SK-N-SH (cell line): Measurements from ENCODE around the gene VCAM1. TPM values are rescaled to one million over a fixed set of nuclear protein-coding genes. Genes with fewer than 3 reads are reported as not detected.

ENCODE experiments used
- CTCF ChIA-PET: fragments of 300-600, 350-600 bp; formaldehyde crosslinking; extraction: SDS; loops from one replicate; lab custom pipeline; 2021; lab: Yijun Ruan, JAX
- POLR2A ChIA-PET: fragments of 350-600 bp; sonication (Branson Sonifier 250); formaldehyde crosslinking; extraction: SDS; loops from one replicate; lab custom pipeline; 2020; ENCODE audit warnings: antibody characterized with exemption, inconsistent platforms; lab: Yijun Ruan, JAX
- DNase-seq: peaks from one replicate; pipeline ENCODE4 v3.0.0; 2012
- H2AFZ ChIP-seq: fragments of 200-600 bp; sonication (generic); 2 replicates; pipeline ENCODE4 v1.8.1; 2016; ENCODE audit warnings: antibody characterized with exemption, mild to moderate bottlenecking, low read depth
- H3F3A ChIP-seq: fragments of 200-600 bp; sonication (generic); replicated peaks from 2 replicates; pipeline ENCODE3; 2016; ENCODE audit warnings: antibody characterized with exemption, mild to moderate bottlenecking; ENCODE audit not compliant: insufficient read depth
- H3K27ac ChIP-seq, 2 experiments: fragments of 200-500 bp in 1 of 2; fragments of 200-600 bp in 1 of 2; sonication (Bioruptor generic) in 1 of 2; sonication (generic), shearing (Covaris generic) in 1 of 2; 2 replicates each; pipeline versions ENCODE4 v1.5.1 to v1.6.1; 2014 to 2016; ENCODE audit warnings: low read depth in 2 of 2, inconsistent platforms in 1 of 2, low read length in 1 of 2, mild to moderate bottlenecking in 1 of 2, mixed read lengths in 1 of 2
- H3K27me3 ChIP-seq: fragments of 200-600 bp; sonication (generic), shearing (Covaris generic); 2 replicates; pipeline ENCODE4 v1.6.1; 2016; ENCODE audit warnings: mixed run types; ENCODE audit not compliant: insufficient read depth
- H3K36me3 ChIP-seq, 2 experiments: fragments of 200-500 bp in 1 of 2; fragments of 200-600 bp in 1 of 2; sonication (Bioruptor generic) in 1 of 2; sonication (generic) in 1 of 2; replicated peaks in 1 of 2; 2 replicates each; pipeline versions ENCODE3 to v1.5.1; 2014 to 2016; ENCODE audit warnings: low read length in 1 of 2, mild to moderate bottlenecking in 1 of 2; ENCODE audit not compliant: insufficient read depth in 2 of 2, control insufficient read depth in 1 of 2
- H3K4me1 ChIP-seq, 2 experiments: fragments of 200-500 bp in 1 of 2; fragments of 200-600 bp in 1 of 2; sonication (Bioruptor generic) in 1 of 2; sonication (generic), shearing (Covaris generic) in 1 of 2; 2 replicates each; pipeline versions ENCODE4 v1.5.1 to v1.6.1; 2014 to 2016; ENCODE audit warnings: low read depth in 1 of 2, low read length in 1 of 2, mixed run types in 1 of 2; ENCODE audit not compliant: insufficient read depth in 2 of 2, control insufficient read depth in 1 of 2
- H3K4me2 ChIP-seq: fragments of 200-600 bp; sonication (generic), shearing (Covaris generic); 2 replicates; pipeline ENCODE4 v1.6.1; 2017; ENCODE audit warnings: mixed run types
- H3K4me3 ChIP-seq, 2 experiments: fragments of 200-500 bp in 1 of 2; fragments of 200-600 bp in 1 of 2; sonication (Bioruptor generic) in 1 of 2; sonication (generic), shearing (Covaris generic) in 1 of 2; 2 replicates each; pipeline versions ENCODE4 v1.5.1 to v1.8.1; 2014 to 2016; ENCODE audit warnings: low read depth in 2 of 2, inconsistent platforms in 1 of 2, low read length in 1 of 2, mild to moderate bottlenecking in 1 of 2, mixed read lengths in 1 of 2, moderate library complexity in 1 of 2
- H3K79me2 ChIP-seq: fragments of 200-600 bp; sonication (generic); 2 replicates; pipeline ENCODE4 v1.8.1; 2017; ENCODE audit warnings: mild to moderate bottlenecking; ENCODE audit not compliant: insufficient read depth
- H3K9ac ChIP-seq: fragments of 200-600 bp; sonication (generic); 2 replicates; pipeline ENCODE4 v1.6.1; 2017; ENCODE audit warnings: mixed run types
- H3K9me2 ChIP-seq: fragments of 200-600 bp; sonication (generic); 2 replicates; pipeline ENCODE4 v1.6.1; 2017; ENCODE audit warnings: mixed run types
- H3K9me3 ChIP-seq: fragments of 200-600 bp; sonication (generic); 2 replicates; pipeline ENCODE4 v1.6.1; 2017; ENCODE audit warnings: mixed run types, mild to moderate bottlenecking, moderate library complexity
- H4K20me1 ChIP-seq: fragments of 200-600 bp; sonication (generic); 2 replicates; pipeline ENCODE4 v1.6.1; 2017; ENCODE audit warnings: mild to moderate bottlenecking, mixed run types; ENCODE audit not compliant: insufficient read depth
- EZH2phosphoT487 ChIP-seq: fragments of 200-600 bp; sonication (generic); IDR thresholded peaks from 2 replicates; pipeline ENCODE4 v1.6.1; 2017; ENCODE audit warnings: low read depth, mixed run types, mild to moderate bottlenecking, antibody characterized with exemption, moderate library complexity, borderline replicate concordance
- JUND ChIP-seq: IDR thresholded peaks from 2 replicates; pipeline ENCODE4 v1.4.0; 2012
- MEF2A ChIP-seq: IDR thresholded peaks from 2 replicates; pipeline ENCODE4 v1.4.0; 2012; ENCODE audit warnings: low read depth, borderline replicate concordance
- RCOR1 ChIP-seq: fragments of 150-350 bp; IDR thresholded peaks from 2 replicates; pipeline ENCODE4 v1.6.1; 2017; ENCODE audit warnings: antibody characterized with exemption, low read length
- SMC3 ChIP-seq: IDR thresholded peaks from 2 replicates; pipeline ENCODE4 v1.6.1; 2012; ENCODE audit warnings: low read depth, low read length, improper control_type of control experiment
- WGBS: methylation state at CpG from one replicate; pipeline ENCODE4 v1.1.6; 2017; ENCODE audit warnings: low lambda C conversion rate; 5-methylcytosine and 5-hydroxymethylcytosine counted together
- polyA plus RNA-seq, 3 experiments: library from polyadenylated mRNA; depleted of rRNA; stranded (reverse); fragments of >200 nt; gene quantifications; 2 replicates each; pipeline ENCODE4 v1.2.3, GENCODE V29; 2012
- TF ChIP-seq, protein P1 (sequence below): fragments of 150-350 bp; IDR thresholded peaks from 2 replicates; pipeline ENCODE4 v1.6.1; 2017; ENCODE audit warnings: antibody characterized with exemption, low read length, low read depth, borderline replicate concordance
- TF ChIP-seq, protein P2 (sequence below): IDR thresholded peaks from 2 replicates; pipeline ENCODE4 v1.4.0; 2012; ENCODE audit warnings: low read depth, borderline replicate concordance
- TF ChIP-seq, protein P3 (sequence below): IDR thresholded peaks from 2 replicates; pipeline ENCODE4 v1.6.1; 2012; ENCODE audit warnings: mild to moderate bottlenecking, low read depth, low read length, moderate library complexity
- TF ChIP-seq, protein P4 (sequence below): fragments of 150-350 bp; IDR thresholded peaks from 2 replicates; pipeline ENCODE4 v1.6.1; 2016; ENCODE audit warnings: mild to moderate bottlenecking, low read depth, low read length

The VCAM1 gene
- polyA plus RNA-seq, 1 of the 3 experiments (the other 2 are of a cell fraction) = 5.0 TPM

DNA sequence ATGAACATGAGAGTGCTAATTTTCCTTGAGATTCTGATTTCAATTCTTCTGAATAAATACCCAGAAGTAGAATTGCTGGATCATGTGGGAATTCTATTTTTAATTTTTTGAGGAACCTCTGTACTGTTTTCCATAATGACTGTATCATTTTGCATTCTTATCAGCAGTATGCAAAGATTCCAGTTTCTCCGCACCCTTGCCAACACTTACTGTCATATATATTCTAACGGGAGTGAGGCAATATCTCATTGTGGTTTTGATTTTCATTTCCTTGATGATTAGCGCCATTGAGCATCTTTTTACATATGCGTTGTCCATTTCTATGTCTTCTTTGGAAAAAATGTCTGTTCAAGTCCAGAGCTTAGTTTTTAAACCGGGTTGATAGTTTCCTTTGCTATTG, 33.2 kb downstream of the VCAM1 start:
- Histone ChIP-seq H3K79me2 (no peaks in the 10 kb centered on the region), H4K20me1 (no peaks in the 10 kb centered on the region), H3K27me3 (no peaks in the 10 kb centered on the region), H2AFZ (no peak overlapping the region), H3K9me2 (no peaks in the 10 kb centered on the region), H3K9me3 (no peaks in the 10 kb centered on the region), H3K4me3 (no peak overlapping the region), H3F3A (no peaks in the 10 kb centered on the region), H3K4me1 (no peaks in the 10 kb centered on the region), H3K9ac (no peak overlapping the region), H3K4me2 (no peak overlapping the region), H3K27ac (no peak overlapping the region), H3K36me3 (no peaks in the 10 kb centered on the region)
- TF ChIP-seq, protein P1, sequence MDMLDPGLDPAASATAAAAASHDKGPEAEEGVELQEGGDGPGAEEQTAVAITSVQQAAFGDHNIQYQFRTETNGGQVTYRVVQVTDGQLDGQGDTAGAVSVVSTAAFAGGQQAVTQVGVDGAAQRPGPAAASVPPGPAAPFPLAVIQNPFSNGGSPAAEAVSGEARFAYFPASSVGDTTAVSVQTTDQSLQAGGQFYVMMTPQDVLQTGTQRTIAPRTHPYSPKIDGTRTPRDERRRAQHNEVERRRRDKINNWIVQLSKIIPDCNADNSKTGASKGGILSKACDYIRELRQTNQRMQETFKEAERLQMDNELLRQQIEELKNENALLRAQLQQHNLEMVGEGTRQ = no peak
- TF ChIP-seq, protein P2, sequence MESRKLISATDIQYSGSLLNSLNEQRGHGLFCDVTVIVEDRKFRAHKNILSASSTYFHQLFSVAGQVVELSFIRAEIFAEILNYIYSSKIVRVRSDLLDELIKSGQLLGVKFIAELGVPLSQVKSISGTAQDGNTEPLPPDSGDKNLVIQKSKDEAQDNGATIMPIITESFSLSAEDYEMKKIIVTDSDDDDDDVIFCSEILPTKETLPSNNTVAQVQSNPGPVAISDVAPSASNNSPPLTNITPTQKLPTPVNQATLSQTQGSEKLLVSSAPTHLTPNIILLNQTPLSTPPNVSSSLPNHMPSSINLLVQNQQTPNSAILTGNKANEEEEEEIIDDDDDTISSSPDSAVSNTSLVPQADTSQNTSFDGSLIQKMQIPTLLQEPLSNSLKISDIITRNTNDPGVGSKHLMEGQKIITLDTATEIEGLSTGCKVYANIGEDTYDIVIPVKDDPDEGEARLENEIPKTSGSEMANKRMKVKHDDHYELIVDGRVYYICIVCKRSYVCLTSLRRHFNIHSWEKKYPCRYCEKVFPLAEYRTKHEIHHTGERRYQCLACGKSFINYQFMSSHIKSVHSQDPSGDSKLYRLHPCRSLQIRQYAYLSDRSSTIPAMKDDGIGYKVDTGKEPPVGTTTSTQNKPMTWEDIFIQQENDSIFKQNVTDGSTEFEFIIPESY = no peak
- no peak for TF ChIP-seq EZH2phosphoT487
- TF ChIP-seq MEF2A = no peak
- TF ChIP-seq SMC3 = no peak
- no peak for TF ChIP-seq JUND
- TF ChIP-seq, protein P3, sequence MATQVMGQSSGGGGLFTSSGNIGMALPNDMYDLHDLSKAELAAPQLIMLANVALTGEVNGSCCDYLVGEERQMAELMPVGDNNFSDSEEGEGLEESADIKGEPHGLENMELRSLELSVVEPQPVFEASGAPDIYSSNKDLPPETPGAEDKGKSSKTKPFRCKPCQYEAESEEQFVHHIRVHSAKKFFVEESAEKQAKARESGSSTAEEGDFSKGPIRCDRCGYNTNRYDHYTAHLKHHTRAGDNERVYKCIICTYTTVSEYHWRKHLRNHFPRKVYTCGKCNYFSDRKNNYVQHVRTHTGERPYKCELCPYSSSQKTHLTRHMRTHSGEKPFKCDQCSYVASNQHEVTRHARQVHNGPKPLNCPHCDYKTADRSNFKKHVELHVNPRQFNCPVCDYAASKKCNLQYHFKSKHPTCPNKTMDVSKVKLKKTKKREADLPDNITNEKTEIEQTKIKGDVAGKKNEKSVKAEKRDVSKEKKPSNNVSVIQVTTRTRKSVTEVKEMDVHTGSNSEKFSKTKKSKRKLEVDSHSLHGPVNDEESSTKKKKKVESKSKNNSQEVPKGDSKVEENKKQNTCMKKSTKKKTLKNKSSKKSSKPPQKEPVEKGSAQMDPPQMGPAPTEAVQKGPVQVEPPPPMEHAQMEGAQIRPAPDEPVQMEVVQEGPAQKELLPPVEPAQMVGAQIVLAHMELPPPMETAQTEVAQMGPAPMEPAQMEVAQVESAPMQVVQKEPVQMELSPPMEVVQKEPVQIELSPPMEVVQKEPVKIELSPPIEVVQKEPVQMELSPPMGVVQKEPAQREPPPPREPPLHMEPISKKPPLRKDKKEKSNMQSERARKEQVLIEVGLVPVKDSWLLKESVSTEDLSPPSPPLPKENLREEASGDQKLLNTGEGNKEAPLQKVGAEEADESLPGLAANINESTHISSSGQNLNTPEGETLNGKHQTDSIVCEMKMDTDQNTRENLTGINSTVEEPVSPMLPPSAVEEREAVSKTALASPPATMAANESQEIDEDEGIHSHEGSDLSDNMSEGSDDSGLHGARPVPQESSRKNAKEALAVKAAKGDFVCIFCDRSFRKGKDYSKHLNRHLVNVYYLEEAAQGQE = no peak
- no peak for TF ChIP-seq RCOR1
- TF ChIP-seq, protein P4, sequence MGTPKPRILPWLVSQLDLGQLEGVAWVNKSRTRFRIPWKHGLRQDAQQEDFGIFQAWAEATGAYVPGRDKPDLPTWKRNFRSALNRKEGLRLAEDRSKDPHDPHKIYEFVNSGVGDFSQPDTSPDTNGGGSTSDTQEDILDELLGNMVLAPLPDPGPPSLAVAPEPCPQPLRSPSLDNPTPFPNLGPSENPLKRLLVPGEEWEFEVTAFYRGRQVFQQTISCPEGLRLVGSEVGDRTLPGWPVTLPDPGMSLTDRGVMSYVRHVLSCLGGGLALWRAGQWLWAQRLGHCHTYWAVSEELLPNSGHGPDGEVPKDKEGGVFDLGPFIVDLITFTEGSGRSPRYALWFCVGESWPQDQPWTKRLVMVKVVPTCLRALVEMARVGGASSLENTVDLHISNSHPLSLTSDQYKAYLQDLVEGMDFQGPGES = no peak
- WGBS = 86% methylated on average over 5 of the region's 5 CpGs
- DNase-seq = no peak
- ChIA-PET POLR2A (no interaction called here), CTCF (no interaction called here)
